Transverse colon (tissue), 3 donors: ENCODE measurements around the gene SHISA7.

ENCODE experiments used
- CTCF ChIP-seq, 5 experiments: fragments of 200-600 bp in 3 of 5; fragments of 450-650 bp in 2 of 5; sonication (generic) in 3 of 5; IDR thresholded peaks; 1 replicate in 2 of 5; 2 replicates in 3 of 5; pipeline ENCODE4 v1.5.1; 2016 to 2017; ENCODE audit warnings: antibody characterized with exemption in 5 of 5, inconsistent platforms in 3 of 5, mild to moderate bottlenecking in 2 of 5, moderate library complexity in 1 of 5
- EP300 ChIP-seq: sonication (generic); formaldehyde crosslinking; IDR thresholded peaks from one replicate; pipeline ENCODE4 v1.6.1; 2017; ENCODE audit warnings: antibody characterized with exemption, low read depth
- POLR2A ChIP-seq: fragments of 450-650 bp; IDR thresholded peaks from one replicate; pipeline ENCODE4 v1.6.1; 2016; ENCODE audit warnings: antibody characterized with exemption, mild to moderate bottlenecking, moderate library complexity

DNA sequence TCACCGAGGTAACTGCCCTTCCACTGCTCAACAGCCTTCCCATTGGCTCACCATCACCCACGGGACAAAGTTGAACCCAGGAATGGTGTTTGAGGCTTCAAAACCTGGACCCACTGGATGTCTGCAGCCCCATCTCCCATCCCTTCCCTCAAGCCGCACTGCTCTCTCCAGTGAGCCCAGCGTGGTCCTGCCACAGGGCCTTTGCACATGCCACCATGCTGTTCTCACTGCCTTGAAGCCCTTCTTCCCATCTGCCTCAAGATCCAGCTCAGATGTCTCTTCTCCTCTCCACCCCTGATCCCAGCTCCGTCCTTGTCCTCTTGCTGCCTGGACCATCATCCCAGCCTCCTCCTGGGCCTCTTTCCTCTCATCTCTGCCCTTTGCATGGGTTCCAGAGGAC, 4.0 kb downstream of the SHISA7 start:
- TF ChIP-seq POLR2A (no peak), CTCF (IDR thresholded peaks at IDR 0.05) (no peak), EP300 (no peak)
